NCI-H2227 (cell line): Measurements from ENCODE around the gene PASD1.
A peak's percentile ranks its signal among the peaks of the same experiment; 100 is the strongest.
"Not testable (repeated sequence)": the region's sequence is repeated elsewhere in the genome, so short reads cannot be mapped to it uniquely, and the experiment has no call there.

Experiments used
- DNase-seq: peaks from one replicate; lab custom pipeline; 2025; ENCODE audit not compliant: unreplicated experiment; lab: John Stamatoyannopoulos, UW

The PASD1 gene

GRCh38 chrX:151563449-151563848, at the start of gene PASD1:
Gene PASD1, plus strand, starts transcription at chrX:151563675. Its CDS starts 37,879 bp downstream, at chrX:151601554.
- peak; percentile 4 for DNase-seq

- DNase-seq, result no peak
Observed at GRCh38 chrX:151515237-151515636, 48.2 kb upstream of the PASD1 start.

DNA sequence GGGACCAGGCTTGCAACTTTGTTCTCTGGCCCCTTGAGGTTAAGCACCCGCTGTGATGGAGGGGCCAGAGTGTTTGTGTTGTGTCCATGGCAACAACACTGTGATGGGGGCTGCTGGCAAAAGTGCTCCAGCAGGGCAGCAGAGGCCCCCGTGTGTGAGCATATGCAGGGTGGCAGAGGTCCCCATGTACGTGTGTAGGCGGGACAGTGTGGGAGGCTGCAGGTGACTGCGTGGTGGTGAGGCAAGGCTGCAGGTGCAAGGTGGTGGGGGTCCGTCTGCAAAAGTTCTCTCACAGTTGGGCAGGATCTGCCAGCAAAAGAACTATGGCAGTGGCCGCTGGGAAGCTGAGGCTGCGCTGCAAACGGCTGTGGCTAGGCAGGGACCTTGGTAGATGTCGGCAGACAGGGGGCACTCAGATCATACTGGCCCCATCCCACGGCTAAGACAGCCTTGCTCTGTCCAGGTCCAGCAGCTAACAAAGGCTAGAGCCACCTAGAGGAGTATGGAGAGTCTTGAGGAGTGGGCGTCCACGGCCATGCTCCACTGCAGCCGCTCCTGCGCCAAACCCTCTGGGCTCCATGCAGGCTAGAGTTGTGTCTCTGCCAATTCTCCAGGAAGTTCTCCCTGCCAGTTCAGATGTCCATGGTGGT, 46.8 kb upstream of the PASD1 start:
- no peak for DNase-seq

DNA sequence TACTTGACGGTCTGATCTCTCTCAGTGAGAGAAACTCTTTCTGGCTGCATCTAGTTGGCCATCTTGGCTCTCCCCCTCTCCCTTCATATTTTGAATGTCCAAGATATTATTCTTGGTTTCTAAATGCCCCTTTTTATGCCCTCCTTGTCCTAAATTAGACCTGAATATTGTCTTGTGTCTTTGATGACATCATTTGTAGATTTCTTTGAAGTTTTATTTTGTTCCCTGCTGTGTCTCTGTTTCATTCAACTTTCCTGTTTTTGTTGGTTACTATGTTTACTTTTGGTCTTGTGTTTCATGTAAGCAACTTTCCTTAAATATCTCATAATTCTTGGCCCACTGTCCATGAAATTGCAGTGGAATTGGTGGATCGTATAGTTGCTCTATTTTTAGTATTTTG, 46.1 kb upstream of the PASD1 start:
- DNase-seq, result no peak

GRCh38 chrX:151523351-151523750, 40.1 kb upstream of the PASD1 start:
- DNase-seq, result no peak

DNA sequence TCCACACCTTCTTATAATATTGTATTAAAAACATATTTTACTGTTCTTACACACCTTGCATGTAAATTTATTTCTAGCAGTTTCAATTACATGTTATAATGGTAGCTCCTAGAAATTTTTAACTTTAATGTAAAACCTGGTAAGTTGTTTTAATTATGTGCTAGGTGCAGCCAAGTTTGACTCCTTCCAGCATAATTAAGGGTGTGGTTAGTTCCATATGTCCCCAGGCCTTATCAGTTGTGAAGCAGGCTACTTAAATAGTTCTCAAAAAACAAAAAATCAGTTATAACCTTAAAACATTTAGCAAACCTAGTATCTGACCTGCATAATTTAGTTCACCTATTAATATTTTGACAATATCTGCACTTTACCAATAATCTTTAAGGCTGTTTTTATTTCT, 26.9 kb upstream of the PASD1 start:
- DNase-seq, result no peak

GRCh38 chrX:151537572-151537971, 25.9 kb upstream of the PASD1 start:
- no peak for DNase-seq

- no peak for DNase-seq
Observed at GRCh38 chrX:151538190-151539122, 25.0 kb upstream of the PASD1 start.

- no peak for DNase-seq
Observed at GRCh38 chrX:151543706-151544105, 19.8 kb upstream of the PASD1 start.

DNA sequence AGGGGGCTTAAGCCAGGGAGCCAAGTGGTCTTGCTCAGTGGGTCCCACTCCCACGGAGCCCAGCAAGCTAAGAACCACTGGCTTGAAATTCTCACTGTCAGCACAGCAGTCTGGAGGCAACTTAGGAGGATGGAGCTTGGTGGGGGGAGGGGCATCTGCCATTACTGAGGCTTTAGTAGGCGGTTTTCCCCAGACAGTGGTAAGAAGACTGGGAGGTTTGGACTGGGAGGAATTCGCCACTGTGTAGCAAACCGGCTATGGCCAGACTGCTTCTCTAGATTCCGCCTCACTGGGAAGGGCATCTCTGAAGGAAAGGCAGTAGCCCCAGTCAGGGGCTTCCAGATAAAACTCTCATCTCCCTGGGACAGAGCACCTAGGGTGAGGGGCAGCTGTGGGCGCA, 17.2 kb upstream of the PASD1 start:
- not testable (repeated sequence) for DNase-seq

DNA sequence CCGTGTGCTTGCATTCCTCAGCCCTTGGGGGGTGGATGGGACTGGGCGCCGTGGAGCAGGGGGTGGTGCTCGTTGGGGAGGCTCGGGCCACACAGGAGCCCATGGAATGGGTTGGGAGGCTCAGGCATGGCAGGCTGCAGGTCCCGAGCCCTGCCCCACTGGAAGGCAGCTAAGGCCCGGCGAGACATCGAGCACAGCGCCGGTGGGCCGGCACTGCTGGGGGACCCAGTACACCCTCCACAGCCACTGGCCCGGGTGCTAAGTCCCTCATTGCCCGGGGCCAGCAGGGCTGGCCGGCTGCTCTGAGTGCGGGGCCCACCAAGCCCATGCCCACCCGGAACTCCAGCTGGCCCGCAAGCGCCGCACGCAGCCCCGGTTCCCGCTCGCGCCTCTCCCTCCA, 12.3 kb upstream of the PASD1 start:
- DNase-seq, result not testable (repeated sequence)

DNA sequence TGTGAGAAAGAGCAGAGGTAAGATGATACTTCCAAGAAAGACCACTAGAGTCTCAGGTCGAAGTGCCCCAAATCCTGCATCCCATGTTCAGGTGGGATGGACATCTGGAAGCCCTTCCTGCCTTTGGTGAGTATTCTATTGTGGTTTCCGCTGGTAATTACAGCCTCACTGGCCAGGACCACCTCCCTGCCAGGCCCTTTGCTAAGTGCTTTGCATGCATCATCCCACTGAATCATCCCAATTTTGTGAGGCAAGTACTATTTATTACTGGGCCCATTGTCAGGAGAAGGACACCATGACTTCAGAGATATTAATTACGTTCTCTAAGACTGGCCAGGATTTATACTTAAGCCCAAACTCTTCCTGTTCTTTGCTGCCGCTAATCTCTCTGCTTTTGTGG, 10.7 kb upstream of the PASD1 start:
- DNase-seq, result no peak

GRCh38 chrX:151555301-151555700, 8.2 kb upstream of the PASD1 start:
- not testable (repeated sequence) for DNase-seq

- not testable (repeated sequence) for DNase-seq
Observed at GRCh38 chrX:151562485-151562884, 990 bp upstream of the PASD1 start.

DNA sequence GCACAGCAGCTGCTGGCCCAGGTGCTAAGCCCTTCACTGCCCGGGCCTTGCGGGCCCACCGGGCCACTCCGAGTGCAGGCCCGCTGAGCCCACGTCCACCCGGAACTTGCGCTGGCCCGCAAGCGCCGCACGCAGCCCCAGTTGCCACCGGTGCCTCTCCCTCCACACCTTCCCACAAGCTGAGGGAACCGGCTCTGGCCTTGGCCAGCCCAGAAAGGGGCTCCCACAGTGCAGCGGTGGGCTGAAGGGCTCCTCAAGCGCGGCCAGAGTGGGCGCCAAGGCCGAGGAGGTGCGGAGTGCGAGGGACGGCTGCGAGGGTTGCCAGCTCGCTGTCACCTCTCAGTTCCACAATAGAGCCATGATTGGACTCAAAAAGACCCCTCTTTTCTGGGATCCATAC, 472 bp upstream of the PASD1 start:
- DNase-seq, result not testable (repeated sequence)

- no peak for DNase-seq
Observed at GRCh38 chrX:151564035-151564434, 560 bp downstream of the PASD1 start.

DNA sequence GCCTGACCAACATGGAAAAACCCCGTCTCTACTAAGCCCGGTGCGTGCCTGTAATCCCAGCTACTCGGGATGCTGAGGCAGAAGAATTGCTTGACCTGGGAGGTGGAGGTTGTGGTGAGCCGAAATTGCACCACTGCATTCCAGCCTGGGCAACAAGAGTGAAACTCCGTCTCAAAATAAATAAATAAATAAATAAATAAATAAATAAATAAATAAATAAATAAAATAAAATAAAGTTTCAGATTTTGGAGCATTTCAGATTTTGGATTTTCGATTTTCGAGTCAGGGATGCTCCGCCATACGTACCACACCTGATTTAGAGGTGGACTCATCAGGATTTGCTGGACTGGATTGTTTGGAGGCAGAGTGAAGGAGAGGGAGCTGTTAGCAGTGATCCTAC, 3.4 kb downstream of the PASD1 start:
- DNase-seq, result not testable (repeated sequence)

GRCh38 chrX:151570561-151570960, 7.1 kb downstream of the PASD1 start:
- DNase-seq, result no peak

DNA sequence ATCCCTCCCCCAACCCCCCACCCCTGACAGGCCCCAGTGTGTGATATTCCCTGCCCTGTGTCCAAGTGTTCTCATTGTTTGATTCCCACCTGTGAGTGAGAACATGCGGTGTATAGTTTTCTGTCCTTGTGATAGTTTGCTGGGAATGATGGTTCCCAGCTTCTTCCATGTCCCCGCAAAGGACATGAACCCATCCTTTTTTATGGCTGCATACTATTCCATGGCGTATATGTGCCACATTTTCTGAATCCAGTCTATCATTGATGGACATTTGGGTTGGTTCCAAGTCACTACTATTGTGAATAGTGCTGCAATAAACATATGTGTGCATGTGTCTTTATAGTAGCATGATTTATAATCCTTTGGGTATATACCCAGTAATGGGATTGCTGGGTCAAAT, 29.9 kb downstream of the PASD1 start:
- not testable (repeated sequence) for DNase-seq

GRCh38 chrX:151596282-151596681, 32.8 kb downstream of the PASD1 start:
- no peak for DNase-seq

DNA sequence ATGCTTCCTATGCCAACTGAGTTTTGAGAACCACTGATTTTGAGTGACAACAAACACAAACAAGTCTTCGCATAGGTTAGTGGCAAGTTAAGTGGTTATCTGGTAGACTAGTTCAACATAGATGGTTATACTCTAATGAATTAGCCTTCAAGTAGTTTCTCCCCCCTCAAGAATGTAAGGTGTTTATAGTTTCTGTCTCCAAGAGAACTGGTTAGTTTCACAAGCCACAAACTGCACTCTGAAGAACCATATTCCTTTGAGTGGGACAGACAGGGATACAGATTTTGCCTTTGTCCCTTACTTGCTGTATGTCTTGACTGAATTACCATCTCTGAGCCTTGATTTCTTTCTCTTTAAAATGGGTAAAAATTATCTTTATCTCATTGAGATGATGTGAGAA, 41.5 kb downstream of the PASD1 start:
- DNase-seq, result no peak

DNA sequence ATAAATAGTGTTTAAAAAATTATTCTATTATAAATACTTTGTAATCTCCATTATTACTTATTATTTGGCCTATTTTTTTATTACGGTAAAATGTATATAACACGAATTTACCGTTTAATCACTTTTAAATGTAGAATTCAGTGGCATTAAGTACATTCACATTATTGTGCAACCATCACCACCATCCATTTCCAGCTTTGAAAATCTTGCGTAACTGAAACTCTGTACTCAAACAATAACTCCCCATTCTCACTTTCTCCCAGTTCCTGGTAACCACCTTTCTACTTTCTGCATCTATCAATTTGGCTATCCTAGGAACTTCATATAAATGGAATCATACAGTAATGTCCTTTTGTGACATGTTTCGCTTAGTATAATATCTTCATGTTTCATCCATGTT, 45.7 kb downstream of the PASD1 start:
- DNase-seq, result no peak
